Vagina (tissue), 2 donors: Measurements from ENCODE around the gene EXOC1L. TPM values are rescaled to one million over a fixed set of nuclear protein-coding genes. Genes with fewer than 3 reads are reported as not detected.

Experiments
- DNase-seq, 2 donors: peaks; one replicate each; pipeline ENCODE4 v3.0.0-alpha.2; 2017; ENCODE audit errors: extremely low spot score in 2 of 2
- H3K27ac ChIP-seq: fragments of 200-600 bp; sonication (generic); one replicate; pipeline ENCODE4 v1.5.1; 2019
- H3K27me3 ChIP-seq: fragments of 200-600 bp; sonication (generic); one replicate; pipeline ENCODE4 v1.5.1; 2019
- H3K36me3 ChIP-seq, 2 donors: fragments of 200-600 bp; sonication (generic); one replicate each; pipeline ENCODE4 v1.5.1; 2017 to 2019
- H3K4me1 ChIP-seq: fragments of 200-600 bp; sonication (generic); one replicate; pipeline ENCODE4 v1.5.1; 2019
- H3K4me3 ChIP-seq, 2 donors: fragments of 200-600 bp; sonication (generic); 1 replicate in 1 of 2; 2 replicates in 1 of 2; pipeline ENCODE4 v1.5.1; 2016 to 2019
- H3K9me3 ChIP-seq: fragments of 200-600 bp; sonication (generic); one replicate; pipeline ENCODE4 v1.5.1; 2019
- POLR2A ChIP-seq, 2 donors: fragments of 450-650 bp; IDR thresholded peaks; one replicate each; pipeline ENCODE4 v1.6.1; 2017; ENCODE audit warnings: antibody characterized with exemption in 2 of 2, mild to moderate bottlenecking in 2 of 2, moderate library complexity in 2 of 2
- POLR2AphosphoS5 ChIP-seq, 2 donors: sonication (generic); formaldehyde crosslinking; IDR thresholded peaks; one replicate each; pipeline ENCODE4 v1.9.0; 2017; ENCODE audit warnings: antibody characterized with exemption in 2 of 2, mild to moderate bottlenecking in 2 of 2, low read depth in 1 of 2; ENCODE audit not compliant: insufficient read depth in 1 of 2
- intact Hi-C: fragments of 100-400 bp; cut with DNase I; formaldehyde crosslinking; loops from one replicate; pipeline ENCODE4 v1.15.1; 2023
- total RNA-seq: library from RNA; depleted of rRNA; stranded (reverse); fragments of >200 nt; gene quantifications from one replicate; pipeline ENCODE4 v1.2.3, GENCODE V29; 2016
- TF ChIP-seq, protein P1 (sequence below), 3 experiments: fragments of 450-650 bp in 2 of 3; fragments of 200-600 bp in 1 of 3; sonication (generic) in 1 of 3; IDR thresholded peaks; one replicate each; pipeline ENCODE4 v1.5.1; 2017 to 2019; ENCODE audit warnings: antibody characterized with exemption in 3 of 3, mild to moderate bottlenecking in 2 of 3, moderate library complexity in 2 of 3

Gene EXOC1L
- total RNA-seq, 1 donor from 2014 or later, result not detected

DNA sequence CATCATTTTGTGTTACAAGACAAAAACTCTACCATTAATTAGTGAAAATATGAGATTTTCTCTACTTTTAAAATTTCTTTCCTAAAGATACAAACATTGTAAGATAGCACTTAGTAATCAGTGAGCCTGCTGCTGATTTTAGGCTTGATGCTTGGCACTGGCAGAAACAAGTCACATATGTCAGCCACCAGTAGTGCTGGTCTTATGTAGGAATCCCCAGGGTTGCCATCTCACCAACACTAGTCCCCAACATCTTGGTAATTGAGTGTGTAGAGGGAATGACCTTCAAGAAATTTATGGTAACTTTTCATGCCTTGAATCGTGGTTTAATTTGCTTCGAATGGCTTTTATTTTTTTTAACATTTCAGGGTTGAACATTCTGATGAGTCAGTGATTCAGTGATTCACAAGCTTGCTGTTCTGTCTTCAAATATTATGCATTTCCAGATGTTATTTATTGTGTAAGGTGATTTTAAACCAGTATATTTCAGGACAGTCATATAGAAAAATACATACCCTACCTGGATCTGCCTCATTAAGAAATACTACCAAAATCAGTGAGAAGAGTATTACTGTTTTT, 45.7 kb downstream of the EXOC1L start:
- peaks cover 0 to 36% of the 10 kb centered on the region in 2 donors for H3K36me3 ChIP-seq

DNA sequence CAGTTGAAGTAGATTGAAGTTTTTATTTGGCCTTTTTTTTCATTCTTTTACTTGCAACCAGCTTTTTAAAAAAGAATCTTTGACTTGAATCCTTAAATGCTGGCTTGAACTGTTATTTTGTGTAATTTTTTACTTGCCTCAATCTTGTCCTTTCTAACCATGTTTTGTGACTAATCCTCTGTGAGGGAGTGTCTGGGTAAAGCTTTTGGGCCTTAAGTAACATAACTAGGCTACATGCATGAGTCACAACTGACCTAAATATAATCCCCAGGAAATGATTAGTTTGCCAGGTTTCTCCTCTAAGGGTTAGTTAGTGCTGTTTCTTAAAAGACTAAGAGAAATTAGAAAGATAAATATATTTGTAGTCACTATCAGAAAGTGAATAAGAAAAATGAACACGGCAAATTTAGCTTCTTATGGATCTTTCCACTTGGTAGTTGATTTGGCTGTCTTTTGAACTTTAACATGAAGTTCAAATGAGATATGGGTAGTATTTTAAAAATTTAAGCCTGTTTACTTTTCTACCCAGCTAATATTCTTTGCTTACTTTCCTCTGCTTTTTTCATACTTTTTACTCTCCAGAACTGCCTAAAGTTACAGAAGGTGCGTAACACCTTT, 46.8 kb downstream of the EXOC1L start:
- Histone ChIP-seq H3K27ac (peak overlapping the region; percentile 75), H3K4me3 (no peak overlapping the region), H3K4me1 (peaks cover 23% of the 10 kb centered on the region), H3K9me3 (no peaks in the 10 kb centered on the region), H3K27me3 (no peaks in the 10 kb centered on the region), H3K36me3 (peaks cover 0 to 39% of the 10 kb centered on the region in 2 donors)
- intact Hi-C loops, result no loop called here
- TF ChIP-seq POLR2A (IDR thresholded peaks at IDR 0.05) (no peak), POLR2AphosphoS5 (IDR thresholded peaks at IDR 0.05; ENCODE audit: insufficient read depth in 1 of 2, low read depth in 1 of 2) (peak; percentile 20 to 79)
- TF ChIP-seq, protein P1, sequence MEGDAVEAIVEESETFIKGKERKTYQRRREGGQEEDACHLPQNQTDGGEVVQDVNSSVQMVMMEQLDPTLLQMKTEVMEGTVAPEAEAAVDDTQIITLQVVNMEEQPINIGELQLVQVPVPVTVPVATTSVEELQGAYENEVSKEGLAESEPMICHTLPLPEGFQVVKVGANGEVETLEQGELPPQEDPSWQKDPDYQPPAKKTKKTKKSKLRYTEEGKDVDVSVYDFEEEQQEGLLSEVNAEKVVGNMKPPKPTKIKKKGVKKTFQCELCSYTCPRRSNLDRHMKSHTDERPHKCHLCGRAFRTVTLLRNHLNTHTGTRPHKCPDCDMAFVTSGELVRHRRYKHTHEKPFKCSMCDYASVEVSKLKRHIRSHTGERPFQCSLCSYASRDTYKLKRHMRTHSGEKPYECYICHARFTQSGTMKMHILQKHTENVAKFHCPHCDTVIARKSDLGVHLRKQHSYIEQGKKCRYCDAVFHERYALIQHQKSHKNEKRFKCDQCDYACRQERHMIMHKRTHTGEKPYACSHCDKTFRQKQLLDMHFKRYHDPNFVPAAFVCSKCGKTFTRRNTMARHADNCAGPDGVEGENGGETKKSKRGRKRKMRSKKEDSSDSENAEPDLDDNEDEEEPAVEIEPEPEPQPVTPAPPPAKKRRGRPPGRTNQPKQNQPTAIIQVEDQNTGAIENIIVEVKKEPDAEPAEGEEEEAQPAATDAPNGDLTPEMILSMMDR (IDR thresholded peaks at IDR 0.05), result no peak
- no peak for DNase-seq

More for the DNA sequence above, 45.7 kb downstream of the EXOC1L start:
- Histone ChIP-seq H3K9me3 (no peaks in the 10 kb centered on the region), H3K27me3 (no peaks in the 10 kb centered on the region), H3K4me3 (no peak overlapping the region), H3K27ac (peak overlapping the region; percentile 75), H3K4me1 (peaks cover 23% of the 10 kb centered on the region)
- TF ChIP-seq, protein P1 (IDR thresholded peaks at IDR 0.05), result no peak
- TF ChIP-seq POLR2AphosphoS5 (IDR thresholded peaks at IDR 0.05; ENCODE audit: insufficient read depth in 1 of 2, low read depth in 1 of 2) (no peak), POLR2A (IDR thresholded peaks at IDR 0.05) (no peak)
- DNase-seq, result no peak
- intact Hi-C loops, result no loop called here

DNA sequence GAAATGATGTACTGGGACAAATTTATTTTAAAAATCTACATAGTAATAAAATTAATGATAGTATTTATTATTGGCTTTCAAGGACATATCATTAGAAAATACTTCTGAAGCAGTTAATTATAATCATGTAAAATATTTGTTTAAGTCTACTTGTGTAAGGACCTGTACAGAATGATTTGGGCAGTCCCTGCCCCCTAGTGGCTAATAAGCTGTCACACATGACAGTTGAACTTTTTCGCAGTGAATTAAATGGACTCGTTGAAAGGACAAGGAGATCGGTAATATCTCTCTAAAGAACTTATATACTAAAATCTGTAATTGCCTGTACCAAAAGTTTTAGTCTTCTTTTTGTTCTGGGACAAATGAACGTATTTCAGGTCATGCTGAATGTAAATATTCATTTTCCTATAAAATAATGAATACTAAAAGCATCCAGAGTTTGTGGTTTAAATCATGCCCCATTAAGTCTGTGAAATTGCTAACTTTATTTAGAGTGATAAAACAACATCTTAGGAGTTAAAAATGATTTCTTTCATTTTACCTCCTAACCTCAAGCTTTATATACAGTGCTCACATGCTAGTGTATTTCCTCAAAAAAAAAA, 47.5 kb downstream of the EXOC1L start:
- H3K27me3 ChIP-seq, result no peaks in the 10 kb centered on the region
- no peak for DNase-seq
- TF ChIP-seq POLR2A (IDR thresholded peaks at IDR 0.05), result no peak
- TF ChIP-seq, protein P1 (IDR thresholded peaks at IDR 0.05), result peak; percentile 47 to 62 (median 61)
- peak in 1 of 2 donors; percentile 21 for TF ChIP-seq POLR2AphosphoS5 (IDR thresholded peaks at IDR 0.05; ENCODE audit: insufficient read depth in 1 of 2, low read depth in 1 of 2)
- H3K36me3 ChIP-seq, result peaks cover 0 to 45% of the 10 kb centered on the region in 2 donors
- H3K4me1 ChIP-seq, result peaks cover 23% of the 10 kb centered on the region
- H3K27ac ChIP-seq, result peak overlapping the region; percentile 75
- no peak overlapping the region for H3K4me3 ChIP-seq
- intact Hi-C loops, result no loop called here
- H3K9me3 ChIP-seq, result no peaks in the 10 kb centered on the region

DNA sequence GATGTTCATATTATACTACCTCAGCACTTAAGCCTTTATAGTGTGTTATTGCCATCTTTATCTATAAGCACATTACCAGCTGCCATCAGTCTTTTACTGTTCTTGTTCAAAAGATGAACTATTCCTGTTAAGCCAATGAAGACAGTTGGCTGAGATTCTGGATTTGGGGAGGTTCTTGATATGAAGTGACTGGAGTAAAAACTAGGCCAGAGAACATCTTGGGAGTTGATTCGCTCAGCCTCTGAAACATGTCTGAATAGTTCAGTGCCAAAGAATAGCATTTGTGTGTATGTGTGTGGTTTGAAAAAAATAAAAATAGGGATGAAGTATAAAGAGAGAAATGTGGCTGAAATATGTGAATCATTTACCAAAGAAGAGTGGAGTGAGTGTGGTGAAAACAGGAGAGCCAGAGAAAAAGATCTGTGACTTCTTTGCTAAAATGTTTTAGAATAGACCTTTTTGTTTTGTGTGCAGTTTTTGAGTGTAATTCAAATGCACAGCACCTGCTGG, 49.0 kb downstream of the EXOC1L start:
- Histone ChIP-seq H3K4me3 (no peak overlapping the region), H3K9me3 (no peaks in the 10 kb centered on the region), H3K4me1 (peaks cover 23% of the 10 kb centered on the region), H3K27me3 (no peaks in the 10 kb centered on the region), H3K27ac (no peak overlapping the region), H3K36me3 (peaks cover 0 to 52% of the 10 kb centered on the region in 2 donors)
- DNase-seq, result no peak
- intact Hi-C loops, result no loop called here
- no peak for TF ChIP-seq POLR2AphosphoS5 (IDR thresholded peaks at IDR 0.05; ENCODE audit: insufficient read depth in 1 of 2, low read depth in 1 of 2)
- TF ChIP-seq, protein P1 (IDR thresholded peaks at IDR 0.05), result no peak
- no peak for TF ChIP-seq POLR2A (IDR thresholded peaks at IDR 0.05)
